Measurements from ENCODE around the gene LRIG2.

- TF ChIP-seq POLR2A (IDR thresholded peaks at IDR 0.05; ENCODE audit: low read depth, low read length), result no peak
- no peak for TF ChIP-seq POLR2AphosphoS5 (IDR thresholded peaks at IDR 0.05; ENCODE audit: low read depth, low read length)
- TF ChIP-seq TAF1 (IDR thresholded peaks at IDR 0.05; ENCODE audit: borderline replicate concordance, low read depth, low read length), result no peak
These were observed 13.5 kb downstream of the LRIG2 start for GRCh38 chr1:113086541-113086940.
